Thyroid gland (tissue), 4 donors: Measurements from ENCODE around the gene WNT7A. TPM values are rescaled to one million over a fixed set of nuclear protein-coding genes. Genes with fewer than 3 reads are reported as not detected.

ENCODE experiments used
- DNase-seq, 2 donors: peaks; one replicate each; pipeline ENCODE4 v3.0.0-alpha.2; 2019
- H3K27ac ChIP-seq, 3 donors: fragments of 200-600 bp; sonication (generic); 1 replicate in 2 of 3; 2 replicates in 1 of 3; pipeline ENCODE4 v1.5.1; 2016 to 2019; ENCODE audit warnings: mild to moderate bottlenecking in 1 of 3, moderate library complexity in 1 of 3
- H3K27me3 ChIP-seq: fragments of 200-600 bp; sonication (generic); one replicate; pipeline ENCODE4 v1.5.1; 2019
- H3K36me3 ChIP-seq, 2 donors: fragments of 200-600 bp; sonication (generic); one replicate each; pipeline ENCODE4 v1.5.1; 2016 to 2019
- H3K4me1 ChIP-seq, 2 donors: fragments of 200-600 bp; sonication (generic); one replicate each; pipeline ENCODE4 v1.5.1; 2017 to 2019
- H3K4me3 ChIP-seq, 3 donors: fragments of 200-600 bp; sonication (generic); replicated peaks in 1 of 3; 1 replicate in 2 of 3; 2 replicates in 1 of 3; pipeline ENCODE4 v1.5.1; 2016; ENCODE audit warnings: mild to moderate bottlenecking in 1 of 3
- H3K9me3 ChIP-seq: fragments of 200-600 bp; sonication (generic); one replicate; pipeline ENCODE4 v1.5.1; 2017
- POLR2A ChIP-seq, 2 donors: fragments of 450-650 bp; IDR thresholded peaks; one replicate each; pipeline ENCODE4 v1.6.1; 2017; ENCODE audit warnings: antibody characterized with exemption in 2 of 2, mild to moderate bottlenecking in 2 of 2, moderate library complexity in 1 of 2
- WGBS, 2 donors: methylation state at CpG; one replicate each; pipeline ENCODE4 v1.1.5; 2017; 5-methylcytosine and 5-hydroxymethylcytosine counted together
- intact Hi-C: fragments of 100-400 bp; cut with DNase I; formaldehyde crosslinking; loops from one replicate; pipeline ENCODE4 v1.15.1; 2023
- total RNA-seq, 4 donors: library from RNA; depleted of rRNA; stranded (reverse); fragments of >200 nt; gene quantifications; one replicate each; pipeline ENCODE4 v1.2.3, GENCODE V29; 2016
- TF ChIP-seq, protein P1 (sequence below), 6 experiments: fragments of 200-600 bp in 3 of 6; fragments of 450-650 bp in 3 of 6; sonication (generic) in 3 of 6; IDR thresholded peaks; one replicate each; pipeline ENCODE4 v1.5.1; 2016 to 2019; ENCODE audit warnings: antibody characterized with exemption in 6 of 6, mild to moderate bottlenecking in 2 of 6, inconsistent platforms in 1 of 6, moderate library complexity in 1 of 6

WNT7A gene
- total RNA-seq, 4 donors from 2014 or later, result not detected

GRCh38 chr3:13818919-13819318, 61.0 kb downstream of the WNT7A start:
- intact Hi-C loops, result no loop called here
- peaks cover 3% of the 10 kb centered on the region for H3K9me3 ChIP-seq
- no peak for TF ChIP-seq POLR2A (IDR thresholded peaks at IDR 0.05)
- no peak overlapping the region for H3K4me3 ChIP-seq
- 85 to 87% methylated on average over 18 to 23 of the region's 30 CpGs for WGBS, 2 donors
- H3K27me3 ChIP-seq, result no peaks in the 10 kb centered on the region
- H3K27ac ChIP-seq, result no peak overlapping the region
- no peaks in the 10 kb centered on the region for H3K36me3 ChIP-seq
- no peak for DNase-seq
- no peaks in the 10 kb centered on the region for H3K4me1 ChIP-seq

DNA sequence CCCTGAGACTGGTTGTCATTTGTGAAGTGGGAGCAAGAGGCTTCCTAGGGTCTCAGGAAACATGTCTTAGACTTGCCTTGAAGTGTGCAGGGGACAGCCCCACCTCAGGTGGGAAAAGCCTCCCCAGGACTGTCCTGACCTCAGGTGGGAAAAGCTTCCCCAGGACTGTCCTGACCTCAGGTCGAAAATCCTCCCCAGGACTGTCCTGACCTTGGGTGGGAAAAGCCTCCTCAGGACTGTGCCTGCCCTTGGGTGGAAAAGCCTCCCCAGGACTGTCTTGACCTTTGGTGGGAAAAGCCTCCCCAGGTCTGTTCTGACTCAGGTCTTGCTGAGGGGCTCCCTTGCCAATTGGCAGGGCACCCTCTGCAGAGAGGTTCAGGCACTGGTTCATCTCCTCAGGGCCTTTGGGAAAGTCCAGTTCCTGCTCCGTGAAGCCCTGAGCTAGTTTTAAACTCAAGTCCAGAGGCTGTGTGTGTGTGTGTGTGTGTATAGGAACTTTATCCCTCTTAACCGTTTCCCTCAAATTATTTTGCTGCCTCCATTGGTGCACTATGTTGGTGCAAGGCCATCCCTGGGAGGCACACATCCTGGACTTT, 64.7 kb downstream of the WNT7A start:
- no peaks in the 10 kb centered on the region for H3K27me3 ChIP-seq
- no peak overlapping the region for H3K27ac ChIP-seq
- peaks cover 3% of the 10 kb centered on the region for H3K9me3 ChIP-seq
- WGBS, 2 donors, result 74 to 98% methylated on average over 3 of the region's 3 CpGs
- TF ChIP-seq POLR2A (IDR thresholded peaks at IDR 0.05), result no peak
- TF ChIP-seq, protein P1, sequence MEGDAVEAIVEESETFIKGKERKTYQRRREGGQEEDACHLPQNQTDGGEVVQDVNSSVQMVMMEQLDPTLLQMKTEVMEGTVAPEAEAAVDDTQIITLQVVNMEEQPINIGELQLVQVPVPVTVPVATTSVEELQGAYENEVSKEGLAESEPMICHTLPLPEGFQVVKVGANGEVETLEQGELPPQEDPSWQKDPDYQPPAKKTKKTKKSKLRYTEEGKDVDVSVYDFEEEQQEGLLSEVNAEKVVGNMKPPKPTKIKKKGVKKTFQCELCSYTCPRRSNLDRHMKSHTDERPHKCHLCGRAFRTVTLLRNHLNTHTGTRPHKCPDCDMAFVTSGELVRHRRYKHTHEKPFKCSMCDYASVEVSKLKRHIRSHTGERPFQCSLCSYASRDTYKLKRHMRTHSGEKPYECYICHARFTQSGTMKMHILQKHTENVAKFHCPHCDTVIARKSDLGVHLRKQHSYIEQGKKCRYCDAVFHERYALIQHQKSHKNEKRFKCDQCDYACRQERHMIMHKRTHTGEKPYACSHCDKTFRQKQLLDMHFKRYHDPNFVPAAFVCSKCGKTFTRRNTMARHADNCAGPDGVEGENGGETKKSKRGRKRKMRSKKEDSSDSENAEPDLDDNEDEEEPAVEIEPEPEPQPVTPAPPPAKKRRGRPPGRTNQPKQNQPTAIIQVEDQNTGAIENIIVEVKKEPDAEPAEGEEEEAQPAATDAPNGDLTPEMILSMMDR (IDR thresholded peaks at IDR 0.05), result no peak
- H3K4me3 ChIP-seq, result no peak overlapping the region
- intact Hi-C loops, result no loop called here
- H3K4me1 ChIP-seq, result no peaks in the 10 kb centered on the region
- H3K36me3 ChIP-seq, result no peaks in the 10 kb centered on the region
- DNase-seq, result no peak

DNA sequence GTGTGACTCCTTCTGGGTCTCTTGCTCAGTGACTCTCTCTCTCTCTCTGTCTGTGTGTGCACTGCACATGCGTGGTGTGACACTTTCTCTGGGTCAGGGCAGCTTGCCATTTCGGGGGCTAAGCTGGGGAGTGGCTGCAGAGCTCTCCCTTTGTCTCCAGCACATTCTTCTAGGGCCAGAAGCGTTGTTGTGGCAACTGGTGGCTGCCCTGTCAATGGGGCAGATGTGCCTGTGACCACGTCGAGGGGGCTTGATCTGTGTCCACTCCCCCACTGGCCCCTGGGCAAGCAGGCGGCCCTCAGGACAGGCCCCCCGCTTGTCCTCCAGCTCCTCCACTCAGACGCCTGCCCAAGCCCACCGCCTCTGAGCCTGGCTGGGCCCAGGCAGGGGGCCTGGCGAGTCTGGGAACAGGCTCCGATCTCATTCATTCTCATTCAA, 67.8 kb downstream of the WNT7A start:
- H3K4me3 ChIP-seq, result no peak overlapping the region
- peaks cover 3% of the 10 kb centered on the region for H3K9me3 ChIP-seq
- no peaks in the 10 kb centered on the region for H3K36me3 ChIP-seq
- 66 to 69% methylated on average over 6 to 9 of the region's 11 CpGs for WGBS, 2 donors
- no peak for DNase-seq
- intact Hi-C loops, result no loop called here
- TF ChIP-seq POLR2A (IDR thresholded peaks at IDR 0.05), result no peak
- TF ChIP-seq, protein P1 (IDR thresholded peaks at IDR 0.05), result no peak
- no peak overlapping the region for H3K27ac ChIP-seq
- H3K4me1 ChIP-seq, result no peaks in the 10 kb centered on the region
- H3K27me3 ChIP-seq, result no peaks in the 10 kb centered on the region

- WGBS, 2 donors, result 58 to 67% methylated on average over 5 to 6 of the region's 8 CpGs
- intact Hi-C loops, result no loop called here
- no peak overlapping the region for H3K4me3 ChIP-seq
- H3K4me1 ChIP-seq, result no peaks in the 10 kb centered on the region
- no peaks in the 10 kb centered on the region for H3K27me3 ChIP-seq
- no peak overlapping the region for H3K27ac ChIP-seq
- no peaks in the 10 kb centered on the region for H3K36me3 ChIP-seq
- peaks cover 3% of the 10 kb centered on the region for H3K9me3 ChIP-seq
- no peak for DNase-seq
- TF ChIP-seq, protein P1 (IDR thresholded peaks at IDR 0.05), result no peak
- no peak for TF ChIP-seq POLR2A (IDR thresholded peaks at IDR 0.05)
Observed at GRCh38 chr3:13811614-13812013, 68.3 kb downstream of the WNT7A start.

DNA sequence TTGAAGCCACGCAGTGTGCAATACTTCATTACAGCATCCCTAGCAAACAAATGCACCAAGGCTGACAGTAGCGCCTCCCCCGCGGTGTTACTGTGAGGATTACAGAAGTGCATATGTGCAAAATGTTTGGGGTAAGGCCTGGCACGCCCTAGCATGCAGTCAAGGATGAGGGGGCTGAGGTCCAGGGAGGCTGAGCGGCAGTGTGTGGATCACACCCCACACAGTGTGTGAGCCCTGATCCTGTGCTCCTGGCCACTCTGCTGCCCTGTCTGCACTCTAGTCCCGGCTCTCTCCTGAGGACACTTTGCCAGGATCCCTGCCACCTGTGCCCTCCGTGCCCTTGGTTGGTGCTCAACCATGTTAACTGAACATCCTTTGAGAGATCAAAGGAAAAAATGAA, 71.3 kb downstream of the WNT7A start:
- no peaks in the 10 kb centered on the region for H3K27me3 ChIP-seq
- DNase-seq, result no peak
- no peaks in the 10 kb centered on the region for H3K4me1 ChIP-seq
- no peak overlapping the region for H3K27ac ChIP-seq
- TF ChIP-seq, protein P1 (IDR thresholded peaks at IDR 0.05), result no peak
- TF ChIP-seq POLR2A (IDR thresholded peaks at IDR 0.05), result no peak
- no peak overlapping the region for H3K4me3 ChIP-seq
- WGBS, 2 donors, result 84 to 89% methylated on average over 8 of the region's 8 CpGs
- no peaks in the 10 kb centered on the region for H3K9me3 ChIP-seq
- no peaks in the 10 kb centered on the region for H3K36me3 ChIP-seq
- intact Hi-C loops, result no loop called here
